22Rv1 (cell line): ENCODE measurements around the gene ATRX.

ENCODE experiments used
- ZFX ChIP-seq: fragments of 450-650 bp; IDR thresholded peaks from 2 replicates; pipeline ENCODE4 v1.6.1; 2017; ENCODE audit warnings: antibody characterized with exemption, borderline replicate concordance
- TF ChIP-seq, protein P1 (sequence below): fragments of 450-650 bp; IDR thresholded peaks from 2 replicates; pipeline ENCODE4 v1.5.1; 2017; ENCODE audit warnings: mild to moderate bottlenecking

DNA sequence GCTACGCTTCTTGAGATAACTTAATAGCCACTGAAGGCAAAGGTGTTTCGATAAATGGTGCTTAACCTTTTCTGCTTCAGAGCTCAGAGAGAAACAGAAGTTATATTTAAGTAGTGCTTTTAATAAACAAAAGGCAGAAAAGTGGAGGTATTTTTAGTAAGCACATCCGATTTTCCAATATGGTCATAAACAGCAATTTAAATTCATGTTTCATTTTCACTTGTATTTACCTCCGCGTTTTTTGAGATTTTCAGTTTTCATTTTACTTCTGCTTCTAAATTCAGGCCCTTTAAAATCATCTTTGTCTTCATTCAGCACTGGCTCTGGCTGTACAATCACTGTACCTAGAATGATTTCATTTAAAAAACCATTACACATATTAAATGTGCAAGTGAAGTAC is 92.4 kb downstream of the ATRX start:
- no peak for TF ChIP-seq ZFX
- TF ChIP-seq, protein P1, sequence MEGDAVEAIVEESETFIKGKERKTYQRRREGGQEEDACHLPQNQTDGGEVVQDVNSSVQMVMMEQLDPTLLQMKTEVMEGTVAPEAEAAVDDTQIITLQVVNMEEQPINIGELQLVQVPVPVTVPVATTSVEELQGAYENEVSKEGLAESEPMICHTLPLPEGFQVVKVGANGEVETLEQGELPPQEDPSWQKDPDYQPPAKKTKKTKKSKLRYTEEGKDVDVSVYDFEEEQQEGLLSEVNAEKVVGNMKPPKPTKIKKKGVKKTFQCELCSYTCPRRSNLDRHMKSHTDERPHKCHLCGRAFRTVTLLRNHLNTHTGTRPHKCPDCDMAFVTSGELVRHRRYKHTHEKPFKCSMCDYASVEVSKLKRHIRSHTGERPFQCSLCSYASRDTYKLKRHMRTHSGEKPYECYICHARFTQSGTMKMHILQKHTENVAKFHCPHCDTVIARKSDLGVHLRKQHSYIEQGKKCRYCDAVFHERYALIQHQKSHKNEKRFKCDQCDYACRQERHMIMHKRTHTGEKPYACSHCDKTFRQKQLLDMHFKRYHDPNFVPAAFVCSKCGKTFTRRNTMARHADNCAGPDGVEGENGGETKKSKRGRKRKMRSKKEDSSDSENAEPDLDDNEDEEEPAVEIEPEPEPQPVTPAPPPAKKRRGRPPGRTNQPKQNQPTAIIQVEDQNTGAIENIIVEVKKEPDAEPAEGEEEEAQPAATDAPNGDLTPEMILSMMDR: no peak
